Neutrophil (primary cell): ENCODE measurements around the gene CTNND2.

ENCODE experiments used
- H3K27ac ChIP-seq: fragments of 200-600 bp; sonication (generic); 2 replicates; pipeline ENCODE4 v1.5.1; 2016; ENCODE audit warnings: mild to moderate bottlenecking, moderate library complexity
- H3K27me3 ChIP-seq: fragments of 200-600 bp; sonication (generic); 2 replicates; pipeline ENCODE4 v1.6.0; 2016; ENCODE audit warnings: mild to moderate bottlenecking
- H3K36me3 ChIP-seq: fragments of 200-600 bp; sonication (generic); 2 replicates; pipeline ENCODE4 v1.5.1; 2017
- H3K4me1 ChIP-seq, 2 experiments: fragments of 200-600 bp in 1 of 2; sonication (generic) in 1 of 2; 1 replicate in 1 of 2; 2 replicates in 1 of 2; pipeline versions ENCODE4 v1.5.1 to v1.6.1; 2013 to 2016; ENCODE audit warnings: low read depth in 1 of 2, low read length in 1 of 2, mild to moderate bottlenecking in 1 of 2, moderate library complexity in 1 of 2; ENCODE audit not compliant: control insufficient read depth in 1 of 2, insufficient read depth in 1 of 2
- H3K4me3 ChIP-seq, 2 experiments: fragments of 200-600 bp in 1 of 2; sonication (generic) in 1 of 2; 1 replicate in 1 of 2; 2 replicates in 1 of 2; pipeline ENCODE4 v1.5.1; 2013 to 2016; ENCODE audit warnings: low read depth in 1 of 2, low read length in 1 of 2, mild to moderate bottlenecking in 1 of 2, moderate library complexity in 1 of 2
- H3K9me3 ChIP-seq: fragments of 200-600 bp; sonication (generic); 2 replicates; pipeline ENCODE4 v1.5.1; 2016
- TF ChIP-seq, protein P1 (sequence below): fragments of 200-600 bp; sonication (generic); IDR thresholded peaks from 2 replicates; pipeline ENCODE4 v1.5.1; 2016; ENCODE audit warnings: antibody characterized with exemption

The CTNND2 gene

DNA sequence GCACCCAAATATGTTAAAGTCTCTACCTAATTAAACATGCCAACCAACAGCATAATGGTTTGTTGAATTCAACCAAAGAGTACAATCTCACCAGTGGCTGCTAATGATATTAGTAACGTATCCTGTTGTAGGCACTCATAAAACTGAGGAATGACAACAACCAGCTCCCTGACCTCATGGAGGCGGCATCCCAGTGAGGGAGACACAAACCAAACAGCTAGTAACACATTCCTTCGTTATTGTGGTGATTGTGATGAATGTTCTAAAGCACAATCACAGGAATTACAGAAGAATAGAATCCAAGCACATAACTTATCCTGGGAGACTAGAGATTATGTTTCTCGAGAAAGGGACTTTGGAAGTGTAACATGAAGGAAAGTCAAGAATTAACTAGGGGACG lies 224.6 kb downstream of the CTNND2 start:
- TF ChIP-seq, protein P1, sequence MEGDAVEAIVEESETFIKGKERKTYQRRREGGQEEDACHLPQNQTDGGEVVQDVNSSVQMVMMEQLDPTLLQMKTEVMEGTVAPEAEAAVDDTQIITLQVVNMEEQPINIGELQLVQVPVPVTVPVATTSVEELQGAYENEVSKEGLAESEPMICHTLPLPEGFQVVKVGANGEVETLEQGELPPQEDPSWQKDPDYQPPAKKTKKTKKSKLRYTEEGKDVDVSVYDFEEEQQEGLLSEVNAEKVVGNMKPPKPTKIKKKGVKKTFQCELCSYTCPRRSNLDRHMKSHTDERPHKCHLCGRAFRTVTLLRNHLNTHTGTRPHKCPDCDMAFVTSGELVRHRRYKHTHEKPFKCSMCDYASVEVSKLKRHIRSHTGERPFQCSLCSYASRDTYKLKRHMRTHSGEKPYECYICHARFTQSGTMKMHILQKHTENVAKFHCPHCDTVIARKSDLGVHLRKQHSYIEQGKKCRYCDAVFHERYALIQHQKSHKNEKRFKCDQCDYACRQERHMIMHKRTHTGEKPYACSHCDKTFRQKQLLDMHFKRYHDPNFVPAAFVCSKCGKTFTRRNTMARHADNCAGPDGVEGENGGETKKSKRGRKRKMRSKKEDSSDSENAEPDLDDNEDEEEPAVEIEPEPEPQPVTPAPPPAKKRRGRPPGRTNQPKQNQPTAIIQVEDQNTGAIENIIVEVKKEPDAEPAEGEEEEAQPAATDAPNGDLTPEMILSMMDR: no peak
- no peak overlapping the region for H3K4me3 ChIP-seq
- H3K27ac ChIP-seq: no peak overlapping the region
- no peaks in the 10 kb centered on the region for H3K4me1 ChIP-seq
- no peaks in the 10 kb centered on the region for H3K9me3 ChIP-seq
- no peaks in the 10 kb centered on the region for H3K36me3 ChIP-seq
- H3K27me3 ChIP-seq: no peaks in the 10 kb centered on the region

DNA sequence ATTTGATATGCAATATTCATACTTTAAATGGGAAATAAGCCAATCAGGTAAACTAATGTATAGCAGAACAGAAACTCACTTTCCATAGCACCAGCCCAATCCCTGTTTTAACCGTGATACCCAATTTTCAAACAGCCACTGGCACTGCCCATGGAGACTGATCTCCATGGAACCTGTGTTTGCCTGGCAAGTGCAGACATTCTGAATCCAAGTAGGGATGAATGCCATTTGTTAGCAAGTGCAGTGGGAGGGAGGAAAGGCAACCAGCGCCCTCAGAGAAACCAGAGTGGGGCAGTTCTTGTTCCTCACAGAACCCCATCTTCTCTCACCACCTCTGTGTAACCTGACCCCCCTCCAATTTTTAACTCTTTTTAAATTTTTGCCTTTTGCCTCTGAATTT lies 229.1 kb downstream of the CTNND2 start:
- H3K27ac ChIP-seq: no peak overlapping the region
- no peak overlapping the region for H3K4me3 ChIP-seq
- no peaks in the 10 kb centered on the region for H3K9me3 ChIP-seq
- no peaks in the 10 kb centered on the region for H3K36me3 ChIP-seq
- TF ChIP-seq, protein P1: no peak
- H3K27me3 ChIP-seq: no peaks in the 10 kb centered on the region
- H3K4me1 ChIP-seq: no peaks in the 10 kb centered on the region

DNA sequence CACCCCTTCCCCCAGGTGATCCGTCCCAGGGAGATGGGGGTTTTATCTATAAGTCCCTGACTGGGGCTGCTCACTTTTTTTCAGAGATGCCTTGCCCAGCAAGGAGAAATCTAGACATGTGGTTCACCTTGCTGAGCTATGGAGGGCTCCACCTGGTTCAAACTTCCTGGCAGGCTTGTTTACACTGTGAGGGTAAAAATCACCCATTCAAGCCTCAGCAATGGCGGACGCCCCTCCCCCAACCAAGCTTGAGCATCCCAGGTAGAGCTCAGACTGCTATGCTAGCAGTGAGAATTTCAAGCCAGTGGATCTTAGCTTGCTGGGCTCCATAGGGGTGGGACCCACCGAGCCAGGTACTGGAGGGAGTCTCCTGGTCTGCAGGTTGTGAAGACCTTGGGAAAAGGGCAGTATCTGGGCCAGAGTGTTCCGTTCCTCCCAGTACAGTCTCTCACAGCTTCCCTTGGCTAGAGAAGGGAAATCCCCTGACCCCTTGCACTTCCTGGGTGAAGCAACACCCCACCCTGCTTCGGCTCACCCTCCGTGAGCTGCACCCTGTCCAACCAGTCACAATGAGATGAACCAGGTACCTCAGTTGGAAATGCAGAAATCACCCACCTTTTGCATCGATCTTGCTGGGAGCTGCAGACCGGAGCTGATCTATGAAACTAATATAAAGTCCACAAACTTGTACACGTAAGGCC lies 231.7 kb downstream of the CTNND2 start:
- H3K4me1 ChIP-seq: no peaks in the 10 kb centered on the region
- H3K36me3 ChIP-seq: no peaks in the 10 kb centered on the region
- H3K27ac ChIP-seq: no peak overlapping the region
- no peak overlapping the region for H3K4me3 ChIP-seq
- H3K27me3 ChIP-seq: no peaks in the 10 kb centered on the region
- no peaks in the 10 kb centered on the region for H3K9me3 ChIP-seq
- TF ChIP-seq, protein P1: no peak

DNA sequence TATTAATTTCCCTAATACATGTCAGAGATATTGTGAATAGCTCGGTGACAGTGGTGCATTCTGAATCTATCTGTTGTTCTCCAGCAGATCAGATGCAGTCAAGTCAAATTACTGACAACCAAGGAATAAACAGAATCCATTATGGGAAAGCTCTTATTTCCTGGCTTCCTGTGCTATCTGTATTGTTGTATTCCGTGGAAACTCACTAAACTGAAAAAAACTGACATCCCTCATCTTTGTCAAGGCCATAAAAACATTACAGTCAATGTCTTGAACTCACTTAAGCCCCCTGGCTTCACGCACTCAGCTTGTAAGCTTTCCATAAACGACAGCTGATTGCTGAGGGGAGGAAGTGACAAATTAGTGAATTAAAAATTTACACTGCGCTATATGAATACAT lies 245.9 kb downstream of the CTNND2 start:
- H3K4me1 ChIP-seq: no peaks in the 10 kb centered on the region
- H3K9me3 ChIP-seq: no peaks in the 10 kb centered on the region
- no peaks in the 10 kb centered on the region for H3K36me3 ChIP-seq
- H3K4me3 ChIP-seq: no peak overlapping the region
- no peaks in the 10 kb centered on the region for H3K27me3 ChIP-seq
- no peak overlapping the region for H3K27ac ChIP-seq
- TF ChIP-seq, protein P1: no peak

DNA sequence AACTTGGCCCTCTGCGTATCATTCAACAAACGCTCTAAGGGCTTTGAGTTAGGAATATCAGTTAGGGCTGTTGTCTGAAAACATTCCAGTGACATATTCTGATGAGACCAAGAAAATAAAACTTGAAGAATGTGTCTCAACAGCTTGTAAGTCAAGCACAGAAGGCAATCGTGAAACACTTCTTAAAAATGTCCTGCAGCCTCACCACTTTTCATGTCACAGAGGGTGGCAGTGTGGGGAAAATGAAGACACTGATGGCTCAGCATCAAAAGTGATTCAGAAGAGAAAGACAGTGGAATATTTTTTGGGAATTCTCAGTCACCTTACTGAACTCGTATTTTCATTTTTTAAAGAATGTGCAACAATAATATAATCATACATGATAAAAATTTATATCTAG lies 247.3 kb downstream of the CTNND2 start:
- Histone ChIP-seq H3K27me3 (no peaks in the 10 kb centered on the region), H3K36me3 (no peaks in the 10 kb centered on the region), H3K27ac (no peak overlapping the region), H3K4me1 (no peaks in the 10 kb centered on the region), H3K4me3 (no peak overlapping the region), H3K9me3 (no peaks in the 10 kb centered on the region)
- TF ChIP-seq, protein P1: no peak
